Measurements from ENCODE around the gene CRB1.

DNA sequence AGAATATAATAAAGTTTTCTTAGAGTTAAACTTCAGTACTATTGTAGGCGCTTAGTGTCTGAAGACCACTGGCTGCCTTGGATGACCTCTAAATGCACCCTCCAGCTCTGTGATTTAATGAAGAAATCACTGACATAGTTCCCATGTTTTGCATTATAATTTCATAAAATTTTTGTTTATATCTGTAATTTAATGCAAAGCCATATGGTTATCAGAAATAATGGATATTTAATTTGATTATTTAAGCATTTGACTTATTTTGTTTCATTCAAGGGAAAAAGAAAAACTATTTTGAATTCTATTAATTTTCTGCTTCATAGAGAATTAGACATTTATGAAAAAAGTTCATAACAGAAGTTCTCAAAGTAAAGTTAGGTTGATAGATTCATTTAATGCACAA is 18.6 kb downstream of the CRB1 start:
- TF ChIP-seq, protein P1, sequence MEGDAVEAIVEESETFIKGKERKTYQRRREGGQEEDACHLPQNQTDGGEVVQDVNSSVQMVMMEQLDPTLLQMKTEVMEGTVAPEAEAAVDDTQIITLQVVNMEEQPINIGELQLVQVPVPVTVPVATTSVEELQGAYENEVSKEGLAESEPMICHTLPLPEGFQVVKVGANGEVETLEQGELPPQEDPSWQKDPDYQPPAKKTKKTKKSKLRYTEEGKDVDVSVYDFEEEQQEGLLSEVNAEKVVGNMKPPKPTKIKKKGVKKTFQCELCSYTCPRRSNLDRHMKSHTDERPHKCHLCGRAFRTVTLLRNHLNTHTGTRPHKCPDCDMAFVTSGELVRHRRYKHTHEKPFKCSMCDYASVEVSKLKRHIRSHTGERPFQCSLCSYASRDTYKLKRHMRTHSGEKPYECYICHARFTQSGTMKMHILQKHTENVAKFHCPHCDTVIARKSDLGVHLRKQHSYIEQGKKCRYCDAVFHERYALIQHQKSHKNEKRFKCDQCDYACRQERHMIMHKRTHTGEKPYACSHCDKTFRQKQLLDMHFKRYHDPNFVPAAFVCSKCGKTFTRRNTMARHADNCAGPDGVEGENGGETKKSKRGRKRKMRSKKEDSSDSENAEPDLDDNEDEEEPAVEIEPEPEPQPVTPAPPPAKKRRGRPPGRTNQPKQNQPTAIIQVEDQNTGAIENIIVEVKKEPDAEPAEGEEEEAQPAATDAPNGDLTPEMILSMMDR (IDR thresholded peaks at IDR 0.05), result no peak
- TF ChIP-seq POLR2A (IDR thresholded peaks at IDR 0.05) (no peak), POLR2AphosphoS5 (IDR thresholded peaks at IDR 0.05) (no peak), EP300 (IDR thresholded peaks at IDR 0.05) (no peak)

Data from gastroesophageal sphincter (tissue), 3 donors.